Omental fat pad (tissue), 4 donors: ENCODE measurements around the gene TTC7B. TPM values are rescaled to one million over a fixed set of nuclear protein-coding genes. Genes with fewer than 3 reads are reported as not detected.

Source experiments
- ATAC-seq: fragments of 150-250 bp; one replicate; pipeline ENCODE4 v1.9.1; 2016; ENCODE audit warnings: mild to moderate bottlenecking, moderate library complexity; ENCODE audit not compliant: low FRiP score
- DNase-seq: peaks from one replicate; pipeline ENCODE4 v3.0.0-alpha.2; 2019; ENCODE audit warnings: low spot score
- total RNA-seq, 4 donors: library from RNA; depleted of rRNA; stranded (reverse); fragments of >200 nt; gene quantifications; one replicate each; pipeline ENCODE4 v1.1.0, GENCODE V29; 2016
- TF ChIP-seq, protein P1 (sequence below), 3 donors: fragments of 450-650 bp; IDR thresholded peaks; one replicate each; pipeline ENCODE4 v1.5.1; 2016 to 2017; ENCODE audit warnings: antibody characterized with exemption in 3 of 3, mild to moderate bottlenecking in 3 of 3, moderate library complexity in 2 of 3

The TTC7B gene
- total RNA-seq, 4 donors from 2014 or later = 31.9 to 56.3 (median 38.4) TPM

DNA sequence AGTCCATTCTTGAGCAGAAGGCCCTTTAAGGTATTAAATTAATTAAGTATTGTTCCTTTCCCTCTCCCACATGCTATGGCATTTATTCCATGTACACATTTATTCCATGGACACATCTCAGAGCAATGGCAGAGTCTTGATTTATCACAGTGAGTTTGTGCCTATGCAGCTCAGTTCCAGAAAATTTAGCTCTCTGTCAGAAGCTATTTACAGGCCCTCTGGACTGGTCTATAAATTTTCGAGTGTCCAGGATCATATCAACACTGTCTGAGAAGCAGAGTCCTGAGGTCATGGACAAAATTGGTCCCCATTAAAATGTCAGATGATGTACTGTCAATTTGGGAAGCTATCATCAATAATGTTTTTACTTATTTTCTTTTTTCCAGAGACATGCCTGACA is 65.5 kb downstream of the TTC7B start:
- TF ChIP-seq, protein P1, sequence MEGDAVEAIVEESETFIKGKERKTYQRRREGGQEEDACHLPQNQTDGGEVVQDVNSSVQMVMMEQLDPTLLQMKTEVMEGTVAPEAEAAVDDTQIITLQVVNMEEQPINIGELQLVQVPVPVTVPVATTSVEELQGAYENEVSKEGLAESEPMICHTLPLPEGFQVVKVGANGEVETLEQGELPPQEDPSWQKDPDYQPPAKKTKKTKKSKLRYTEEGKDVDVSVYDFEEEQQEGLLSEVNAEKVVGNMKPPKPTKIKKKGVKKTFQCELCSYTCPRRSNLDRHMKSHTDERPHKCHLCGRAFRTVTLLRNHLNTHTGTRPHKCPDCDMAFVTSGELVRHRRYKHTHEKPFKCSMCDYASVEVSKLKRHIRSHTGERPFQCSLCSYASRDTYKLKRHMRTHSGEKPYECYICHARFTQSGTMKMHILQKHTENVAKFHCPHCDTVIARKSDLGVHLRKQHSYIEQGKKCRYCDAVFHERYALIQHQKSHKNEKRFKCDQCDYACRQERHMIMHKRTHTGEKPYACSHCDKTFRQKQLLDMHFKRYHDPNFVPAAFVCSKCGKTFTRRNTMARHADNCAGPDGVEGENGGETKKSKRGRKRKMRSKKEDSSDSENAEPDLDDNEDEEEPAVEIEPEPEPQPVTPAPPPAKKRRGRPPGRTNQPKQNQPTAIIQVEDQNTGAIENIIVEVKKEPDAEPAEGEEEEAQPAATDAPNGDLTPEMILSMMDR (IDR thresholded peaks at IDR 0.05) = no peak
- no peak for ATAC-seq
- no peak for DNase-seq

- DNase-seq (no peak), ATAC-seq (no peak)
- TF ChIP-seq, protein P1 (IDR thresholded peaks at IDR 0.05) = no peak
These were observed 66.0 kb downstream of the TTC7B start for GRCh38 chr14:90750191-90750590.

DNA sequence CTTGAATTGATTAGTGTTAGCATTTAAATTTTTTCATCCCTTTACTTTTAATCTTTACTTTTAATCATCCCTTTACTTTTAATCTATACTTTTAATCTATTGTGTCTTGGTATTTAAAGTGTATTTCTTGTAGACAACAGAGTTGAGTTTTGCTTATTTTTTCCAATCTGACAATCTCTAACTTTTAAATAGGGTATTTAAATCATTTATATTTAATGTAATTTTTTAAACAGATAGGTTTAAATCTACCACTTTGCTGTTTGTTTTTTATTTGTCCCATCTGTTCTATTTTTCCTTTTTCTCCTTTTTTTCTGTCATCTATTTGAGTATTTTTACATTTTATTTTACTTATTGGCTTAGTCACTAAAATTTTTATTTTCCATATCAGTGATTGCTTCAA is 68.3 kb downstream of the TTC7B start:
- DNase-seq (no peak), ATAC-seq (no peak)
- TF ChIP-seq, protein P1 (IDR thresholded peaks at IDR 0.05) = no peak

DNA sequence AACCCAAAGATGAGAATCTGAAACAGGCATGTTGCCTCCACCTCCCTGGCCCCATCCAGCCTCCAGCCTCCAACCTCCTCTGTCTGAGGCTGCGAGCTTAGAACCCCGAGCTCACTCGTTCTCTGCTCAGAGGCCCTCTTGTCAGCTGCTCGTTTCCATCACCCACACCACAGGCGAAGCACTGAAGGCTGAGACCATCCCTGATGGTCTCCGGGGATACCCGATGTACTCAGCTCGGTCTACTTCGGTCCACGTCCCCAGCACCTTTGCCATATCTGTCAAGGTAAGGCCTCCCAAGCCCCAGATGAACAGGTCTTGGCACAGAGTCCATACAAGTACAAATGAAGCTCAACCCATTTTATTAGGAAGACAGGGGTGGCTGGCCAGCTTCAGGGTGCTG is 72.4 kb downstream of the TTC7B start:
- DNase-seq = no peak
- TF ChIP-seq, protein P1 (IDR thresholded peaks at IDR 0.05) = no peak
- ATAC-seq = no peak

DNA sequence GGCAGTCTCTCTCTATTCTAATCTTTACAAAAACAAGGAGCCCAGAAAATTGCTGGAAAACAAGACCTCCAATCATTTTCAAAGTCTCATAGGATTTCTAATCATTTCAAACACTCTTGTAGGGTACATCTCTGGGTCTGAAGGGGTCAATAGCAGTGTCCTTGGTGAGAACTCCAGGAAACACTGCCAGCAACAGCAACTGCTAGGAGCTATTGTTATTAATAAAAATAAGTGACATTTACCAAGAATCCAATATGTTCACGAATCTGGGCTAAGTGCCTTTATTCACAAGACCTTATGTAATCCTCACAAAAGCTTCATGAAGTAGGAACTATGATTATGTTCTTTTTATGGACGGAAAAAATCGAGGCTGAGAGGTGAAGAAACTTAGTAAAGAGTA is 72.8 kb downstream of the TTC7B start:
- TF ChIP-seq, protein P1 (IDR thresholded peaks at IDR 0.05) = no peak
- no peak for ATAC-seq
- DNase-seq = no peak

DNA sequence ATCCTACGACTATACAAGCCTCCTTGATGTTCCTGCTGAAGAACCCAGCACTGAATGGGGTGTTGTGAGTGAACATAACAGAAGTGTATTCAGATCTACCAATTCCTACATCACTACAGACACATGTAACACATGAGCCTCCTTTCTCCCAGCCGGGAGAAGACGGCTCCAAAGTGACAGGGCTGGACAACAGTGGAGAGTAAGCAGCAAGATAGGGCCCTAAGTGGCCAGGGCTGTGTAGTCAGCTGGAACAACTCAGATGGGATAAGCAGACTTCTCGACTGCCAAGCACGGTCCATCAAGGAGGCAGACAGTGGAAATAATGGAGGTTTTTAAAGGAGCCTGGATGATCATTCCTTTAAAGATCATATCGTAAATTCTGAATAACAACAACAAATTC is 73.5 kb downstream of the TTC7B start:
- TF ChIP-seq, protein P1 (IDR thresholded peaks at IDR 0.05) = no peak
- DNase-seq = no peak
- no peak for ATAC-seq

DNA sequence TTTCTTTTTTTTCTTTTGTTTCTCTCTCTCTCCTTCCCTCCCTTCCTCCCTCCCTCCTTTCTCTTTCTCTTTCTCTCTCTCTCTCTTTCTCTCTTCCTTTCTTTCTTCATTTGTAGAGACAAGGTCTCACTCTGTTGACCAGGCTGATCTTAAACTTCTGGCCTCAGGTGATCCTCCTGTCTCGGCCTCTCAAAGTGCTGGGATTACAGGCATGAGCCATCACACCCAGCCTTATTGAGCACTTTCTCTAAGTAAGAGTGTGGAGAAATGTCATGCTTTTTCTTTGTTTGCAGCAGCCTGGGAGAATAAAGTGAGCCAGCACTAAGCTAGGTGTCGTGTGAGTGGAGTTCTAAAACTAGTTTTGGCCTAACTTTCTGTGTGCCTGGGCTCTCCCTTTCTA is 74.0 kb downstream of the TTC7B start:
- ATAC-seq (no peak), DNase-seq (no peak)
- TF ChIP-seq, protein P1 (IDR thresholded peaks at IDR 0.05) = no peak
